Esophagus muscularis mucosa (tissue), 4 donors: Measurements from ENCODE around the gene CREBL2. TPM values are rescaled to one million over a fixed set of nuclear protein-coding genes. Genes with fewer than 3 reads are reported as not detected.

Experiments
- DNase-seq: peaks from one replicate; pipeline ENCODE4 v3.0.0-alpha.2; 2017; ENCODE audit errors: extremely low spot score
- H3K27ac ChIP-seq, 4 donors: fragments of 200-600 bp; sonication (generic); replicated peaks in 1 of 4; 1 replicate in 3 of 4; 2 replicates in 1 of 4; pipeline ENCODE4 v1.5.1; 2016 to 2019; ENCODE audit warnings: mild to moderate bottlenecking in 1 of 4
- H3K27me3 ChIP-seq, 4 donors: fragments of 200-600 bp; sonication (generic); one replicate each; pipeline versions ENCODE4 v1.5.1 to v1.6.0; 2016 to 2019
- H3K36me3 ChIP-seq, 4 donors: fragments of 200-600 bp; sonication (generic); one replicate each; pipeline ENCODE4 v1.5.1; 2016 to 2019
- H3K4me1 ChIP-seq, 4 donors: fragments of 200-600 bp; sonication (generic); one replicate each; pipeline ENCODE4 v1.5.1; 2016 to 2019
- H3K4me3 ChIP-seq, 4 donors: fragments of 200-600 bp; sonication (generic); 1 replicate in 2 of 4; 2 replicates in 2 of 4; pipeline ENCODE4 v1.5.1; 2016 to 2019; ENCODE audit warnings: mild to moderate bottlenecking in 4 of 4, moderate library complexity in 1 of 4
- H3K9me3 ChIP-seq, 4 donors: fragments of 200-600 bp; sonication (generic); 1 replicate in 3 of 4; 2 replicates in 1 of 4; pipeline ENCODE4 v1.5.1; 2016 to 2019
- EP300 ChIP-seq: sonication (generic); formaldehyde crosslinking; IDR thresholded peaks from one replicate; pipeline ENCODE4 v1.6.1; 2017; ENCODE audit warnings: antibody characterized with exemption
- POLR2A ChIP-seq: fragments of 450-650 bp; IDR thresholded peaks from one replicate; pipeline ENCODE4 v1.6.1; 2017; ENCODE audit warnings: antibody characterized with exemption, moderate library complexity, mild to moderate bottlenecking, low read depth
- POLR2AphosphoS5 ChIP-seq, 2 donors: sonication (generic); formaldehyde crosslinking; IDR thresholded peaks; one replicate each; pipeline ENCODE4 v1.6.1; 2017; ENCODE audit warnings: antibody characterized with exemption in 2 of 2
- WGBS: methylation state at CpG from one replicate; pipeline ENCODE4 v1.1.5; 2018; 5-methylcytosine and 5-hydroxymethylcytosine counted together
- intact Hi-C: fragments of 100-400 bp; cut with DNase I; formaldehyde crosslinking; loops from one replicate; pipeline ENCODE4 v1.15.1; 2023
- total RNA-seq, 4 donors: library from RNA; depleted of rRNA; stranded (reverse); fragments of >200 nt; gene quantifications; one replicate each; pipeline versions ENCODE4 v1.1.0 to v1.2.1, GENCODE V29; 2016
- TF ChIP-seq, protein P1 (sequence below), 3 experiments: fragments of 200-600 bp in 2 of 3; fragments of 450-650 bp in 1 of 3; sonication (generic) in 2 of 3; IDR thresholded peaks; one replicate each; pipeline ENCODE4 v1.5.1; 2017 to 2019; ENCODE audit warnings: antibody characterized with exemption in 3 of 3, mild to moderate bottlenecking in 2 of 3, moderate library complexity in 1 of 3

CREBL2 gene
- total RNA-seq, 4 donors from 2014 or later = 33.0 to 53.5 (median 45.9) TPM

DNA sequence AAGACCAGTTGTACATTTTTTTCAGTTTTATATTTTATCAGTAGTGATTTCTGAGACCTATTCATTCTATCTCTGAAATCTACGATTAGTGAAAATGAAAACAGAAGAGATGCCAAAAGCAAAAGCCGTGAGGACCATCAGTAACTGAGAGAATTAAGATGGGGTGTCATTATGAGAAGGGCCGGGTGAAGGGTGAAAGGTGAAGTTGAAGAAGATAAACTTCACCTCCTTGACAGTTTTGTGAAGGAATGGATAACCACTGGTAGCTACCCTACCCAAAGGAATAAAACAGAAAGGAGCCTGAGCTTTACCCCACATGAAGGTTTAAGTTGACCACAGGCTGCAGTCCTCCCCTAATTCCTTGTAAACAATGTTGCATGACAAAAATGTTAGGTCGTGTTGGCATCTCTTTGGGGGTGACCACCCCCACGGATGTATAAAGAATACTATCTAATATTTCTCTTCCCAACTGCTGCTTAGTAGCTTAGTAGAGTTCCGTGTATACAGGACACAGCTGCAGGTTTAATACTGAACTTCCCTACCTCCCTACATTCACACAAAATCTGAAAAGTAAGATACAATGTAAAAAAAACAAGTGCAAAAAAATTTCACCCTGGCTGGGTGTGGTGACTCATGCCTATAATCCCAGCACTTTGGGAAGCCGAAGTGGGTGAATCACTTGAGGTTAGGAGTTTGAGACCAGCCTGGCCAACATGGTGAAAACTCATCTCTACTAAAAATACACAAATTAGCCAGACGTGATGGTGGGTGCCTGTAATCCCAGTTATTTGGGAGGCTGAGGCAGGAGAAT lies 60.4 kb downstream of the CREBL2 start:
- no peak overlapping the region for H3K27ac ChIP-seq
- no peaks in the 10 kb centered on the region for H3K36me3 ChIP-seq
- intact Hi-C loops = no loop called here
- no peaks in the 10 kb centered on the region for H3K9me3 ChIP-seq
- H3K27me3 ChIP-seq = no peaks in the 10 kb centered on the region
- no peaks in the 10 kb centered on the region for H3K4me1 ChIP-seq
- WGBS = 72% methylated on average over 8 of the region's 8 CpGs
- H3K4me3 ChIP-seq = no peak overlapping the region
- no peak for TF ChIP-seq POLR2A
- TF ChIP-seq, protein P1, sequence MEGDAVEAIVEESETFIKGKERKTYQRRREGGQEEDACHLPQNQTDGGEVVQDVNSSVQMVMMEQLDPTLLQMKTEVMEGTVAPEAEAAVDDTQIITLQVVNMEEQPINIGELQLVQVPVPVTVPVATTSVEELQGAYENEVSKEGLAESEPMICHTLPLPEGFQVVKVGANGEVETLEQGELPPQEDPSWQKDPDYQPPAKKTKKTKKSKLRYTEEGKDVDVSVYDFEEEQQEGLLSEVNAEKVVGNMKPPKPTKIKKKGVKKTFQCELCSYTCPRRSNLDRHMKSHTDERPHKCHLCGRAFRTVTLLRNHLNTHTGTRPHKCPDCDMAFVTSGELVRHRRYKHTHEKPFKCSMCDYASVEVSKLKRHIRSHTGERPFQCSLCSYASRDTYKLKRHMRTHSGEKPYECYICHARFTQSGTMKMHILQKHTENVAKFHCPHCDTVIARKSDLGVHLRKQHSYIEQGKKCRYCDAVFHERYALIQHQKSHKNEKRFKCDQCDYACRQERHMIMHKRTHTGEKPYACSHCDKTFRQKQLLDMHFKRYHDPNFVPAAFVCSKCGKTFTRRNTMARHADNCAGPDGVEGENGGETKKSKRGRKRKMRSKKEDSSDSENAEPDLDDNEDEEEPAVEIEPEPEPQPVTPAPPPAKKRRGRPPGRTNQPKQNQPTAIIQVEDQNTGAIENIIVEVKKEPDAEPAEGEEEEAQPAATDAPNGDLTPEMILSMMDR (IDR thresholded peaks at IDR 0.05) = no peak
- TF ChIP-seq EP300 = no peak
- TF ChIP-seq POLR2AphosphoS5 (IDR thresholded peaks at IDR 0.05) = no peak
- no peak for DNase-seq

DNA sequence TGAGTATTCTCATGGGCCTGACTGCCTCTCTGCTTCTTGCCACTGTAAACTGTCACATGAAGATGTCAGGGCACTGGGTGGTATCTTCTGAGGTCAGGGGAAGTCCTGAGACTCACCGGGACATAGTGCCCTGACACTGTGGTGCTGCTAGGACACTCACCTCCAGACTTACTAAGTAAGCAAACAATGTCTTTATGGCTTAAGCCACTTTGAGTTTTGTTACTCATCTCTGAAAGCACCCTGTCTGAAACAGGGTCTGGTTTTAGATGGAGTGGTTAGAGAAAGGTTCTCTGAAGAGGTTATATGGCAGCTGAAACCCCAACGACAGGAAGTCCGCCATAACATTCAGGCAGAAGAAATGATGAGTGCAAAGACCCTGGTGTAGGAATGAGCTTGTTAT lies 61.6 kb downstream of the CREBL2 start:
- 85% methylated on average over 3 of the region's 3 CpGs for WGBS
- no peaks in the 10 kb centered on the region for H3K36me3 ChIP-seq
- no peaks in the 10 kb centered on the region for H3K27me3 ChIP-seq
- no peak overlapping the region for H3K4me3 ChIP-seq
- TF ChIP-seq POLR2A = no peak
- no peak for TF ChIP-seq POLR2AphosphoS5 (IDR thresholded peaks at IDR 0.05)
- TF ChIP-seq EP300 = no peak
- TF ChIP-seq, protein P1 (IDR thresholded peaks at IDR 0.05) = no peak
- DNase-seq = no peak
- no peaks in the 10 kb centered on the region for H3K4me1 ChIP-seq
- no peak overlapping the region for H3K27ac ChIP-seq
- H3K9me3 ChIP-seq = no peaks in the 10 kb centered on the region
- intact Hi-C loops = no loop called here

DNA sequence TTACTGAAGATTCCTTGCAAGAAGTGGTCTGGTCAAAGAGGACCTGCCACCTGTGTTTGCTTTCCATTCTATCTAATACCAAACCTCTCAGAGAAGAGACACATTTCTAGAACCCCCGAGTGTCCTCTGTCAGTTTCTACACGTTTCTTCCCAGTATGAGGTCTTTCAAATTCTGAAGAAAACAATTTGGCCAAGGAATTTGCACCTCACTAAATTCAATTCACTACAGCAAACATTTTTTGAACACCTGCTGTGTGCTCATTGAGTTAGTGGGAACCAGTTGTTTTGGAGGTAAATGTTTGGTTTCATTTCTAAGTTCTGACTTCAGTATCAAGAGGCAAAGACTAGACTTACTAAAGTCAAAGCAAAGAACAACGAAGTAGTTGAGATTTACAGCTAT lies 64.9 kb downstream of the CREBL2 start:
- no peaks in the 10 kb centered on the region for H3K27me3 ChIP-seq
- DNase-seq = no peak
- H3K9me3 ChIP-seq = no peaks in the 10 kb centered on the region
- H3K36me3 ChIP-seq = no peaks in the 10 kb centered on the region
- H3K4me3 ChIP-seq = no peak overlapping the region
- intact Hi-C loops = no loop called here
- 28% methylated on average over 3 of the region's 3 CpGs for WGBS
- H3K4me1 ChIP-seq = no peaks in the 10 kb centered on the region
- H3K27ac ChIP-seq = no peak overlapping the region
- no peak for TF ChIP-seq POLR2AphosphoS5 (IDR thresholded peaks at IDR 0.05)
- TF ChIP-seq, protein P1 (IDR thresholded peaks at IDR 0.05) = no peak
- TF ChIP-seq EP300 = no peak
- TF ChIP-seq POLR2A = no peak

DNA sequence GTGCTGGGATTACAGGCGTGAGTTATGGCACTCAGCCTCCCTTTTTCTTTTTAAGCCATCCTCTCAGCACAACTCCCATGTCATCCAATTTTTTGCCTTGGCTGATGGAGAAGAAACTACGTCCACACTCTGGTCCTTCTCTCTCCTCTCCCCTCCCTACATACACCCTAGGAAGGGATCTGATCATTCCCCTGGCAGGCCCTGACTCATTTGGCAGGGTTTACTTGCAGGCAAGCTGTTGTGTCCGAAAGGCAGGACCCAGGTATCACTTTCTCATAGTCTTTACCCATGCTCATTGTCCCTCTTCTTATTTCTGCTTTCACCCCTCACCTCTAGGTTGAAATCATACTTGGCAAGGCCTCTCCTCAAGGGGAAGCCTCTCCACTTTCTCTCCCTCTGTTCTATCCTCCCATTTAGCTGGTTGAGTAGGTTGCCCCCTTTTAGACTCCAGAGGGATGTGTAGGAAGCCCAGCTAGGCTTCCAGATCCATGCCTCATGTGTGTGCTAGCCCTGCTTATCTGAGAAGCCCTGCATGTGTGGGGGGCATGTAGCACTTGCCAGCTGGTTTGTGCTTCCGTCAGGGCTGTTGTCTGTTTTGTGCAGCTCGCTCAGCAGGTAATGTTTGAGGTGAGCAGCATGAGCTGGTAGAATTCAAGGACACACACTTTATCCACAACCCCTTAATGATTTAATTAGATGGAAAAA lies 69.5 kb downstream of the CREBL2 start:
- TF ChIP-seq EP300 = no peak
- TF ChIP-seq POLR2A = no peak
- no peak for TF ChIP-seq POLR2AphosphoS5 (IDR thresholded peaks at IDR 0.05)
- TF ChIP-seq, protein P1 (IDR thresholded peaks at IDR 0.05) = no peak
- H3K4me3 ChIP-seq = no peak overlapping the region
- intact Hi-C loops = no loop called here
- no peaks in the 10 kb centered on the region for H3K9me3 ChIP-seq
- H3K36me3 ChIP-seq = no peaks in the 10 kb centered on the region
- H3K4me1 ChIP-seq = peaks cover 0 to 7% (median 0%) of the 10 kb centered on the region in 4 donors
- 88% methylated on average over 5 of the region's 5 CpGs for WGBS
- no peak for DNase-seq
- H3K27me3 ChIP-seq = no peaks in the 10 kb centered on the region
- H3K27ac ChIP-seq = no peak overlapping the region
